Islet of Langerhans (tissue), 1 donor: ENCODE measurements around the gene IL3RA.
"Not testable (repeated sequence)": the region's sequence is repeated elsewhere in the genome, so short reads cannot be mapped to it uniquely, and the experiment has no call there.

Source experiments
- FAIRE-seq: peaks from one replicate; lab custom pipeline; 2011; peaks lifted over from hg19 to GRCh38; lab: Jason Lieb, UNC

Gene IL3RA

DNA sequence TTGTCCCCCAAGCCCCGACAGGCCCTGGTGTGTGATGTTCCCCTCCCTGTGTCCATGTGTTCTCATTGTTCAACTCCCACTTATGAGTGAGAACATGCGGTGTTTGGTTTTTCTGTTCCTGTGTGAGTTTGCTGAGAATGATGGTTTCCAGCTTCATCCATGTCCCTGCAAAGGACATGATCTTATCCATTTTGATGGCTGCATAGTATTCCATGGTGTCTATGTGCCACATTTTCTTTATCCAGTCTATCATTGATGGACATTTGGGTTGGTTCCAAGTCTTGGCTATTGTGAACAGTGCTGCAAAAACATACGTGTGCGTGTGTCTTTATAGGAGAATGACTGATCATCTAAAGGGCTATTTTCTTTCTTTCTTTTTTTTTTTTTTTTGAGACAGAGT, 4.2 kb upstream of the IL3RA start:
- FAIRE-seq: not testable (repeated sequence)

- FAIRE-seq: no peak
Measured at GRCh38 chrX:1334854-1335253, 1.7 kb upstream of the IL3RA start.

GRCh38 chrX:1336948-1337779, 579 bp downstream of the IL3RA start:
- no peak for FAIRE-seq

GRCh38 chrX:1341545-1342184, 5.1 kb downstream of the IL3RA start:
- no peak for FAIRE-seq

GRCh38 chrX:1349606-1350005, 13.0 kb downstream of the IL3RA start:
- not testable (repeated sequence) for FAIRE-seq

- FAIRE-seq: no peak
Measured at GRCh38 chrX:1351981-1352714, 15.6 kb downstream of the IL3RA start.

DNA sequence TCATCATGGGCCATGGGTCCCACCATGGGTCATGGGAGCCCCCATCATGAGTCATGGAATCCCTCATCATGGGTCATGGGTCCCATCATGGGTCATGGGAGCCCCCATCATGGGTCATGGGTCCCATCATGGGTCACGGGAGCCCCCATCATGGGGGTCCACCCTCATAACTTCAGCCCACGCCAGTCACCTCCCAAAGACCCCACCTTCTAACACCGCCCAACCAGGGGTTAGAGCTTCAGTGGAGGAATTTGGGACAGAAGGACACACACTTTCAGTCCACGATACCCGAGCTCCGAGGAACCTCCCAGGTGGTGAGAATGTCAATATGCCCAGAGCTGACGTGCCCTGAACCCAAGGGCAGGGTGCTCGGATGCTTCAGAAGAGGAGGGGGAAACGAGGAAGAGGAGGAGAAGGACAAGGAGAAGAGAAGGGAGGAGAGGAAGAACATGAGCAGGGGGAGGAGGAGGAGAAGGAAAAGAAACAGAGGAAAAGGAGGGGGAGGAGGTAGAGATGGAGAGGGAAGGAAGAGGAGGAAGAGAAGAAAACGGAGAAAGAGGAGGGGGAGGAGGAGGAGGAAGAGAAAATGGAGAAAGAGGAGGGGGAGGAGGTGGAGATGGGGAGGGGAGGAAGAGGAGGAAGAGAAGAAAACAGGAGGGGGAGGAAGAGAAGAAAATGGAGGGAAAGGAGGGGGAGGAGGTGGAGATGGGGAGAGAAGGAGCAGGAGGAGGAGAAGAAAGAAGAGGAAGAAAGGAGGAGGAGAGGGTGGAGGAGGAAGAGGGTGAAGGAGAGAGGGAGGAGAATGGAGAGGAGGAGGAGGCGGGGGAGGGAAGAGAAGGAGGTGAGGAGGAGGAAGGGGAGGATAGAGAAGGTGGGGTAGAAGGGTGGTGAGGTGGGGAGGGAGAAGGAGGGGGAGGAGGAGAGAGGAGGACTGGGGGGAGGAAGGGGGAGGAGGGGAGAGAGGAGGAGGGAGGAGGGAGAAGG, 17.7 kb downstream of the IL3RA start:
- FAIRE-seq: no peak

- no peak for FAIRE-seq
Measured at GRCh38 chrX:1355131-1356046, 18.8 kb downstream of the IL3RA start.

- FAIRE-seq: no peak
Measured at GRCh38 chrX:1357993-1358392, 21.4 kb downstream of the IL3RA start.

- FAIRE-seq: no peak
Measured at GRCh38 chrX:1358793-1359476, 22.4 kb downstream of the IL3RA start.

- FAIRE-seq: no peak
Measured at GRCh38 chrX:1359477-1359873, 22.9 kb downstream of the IL3RA start.

GRCh38 chrX:1360171-1360570, 23.6 kb downstream of the IL3RA start:
- no peak for FAIRE-seq

GRCh38 chrX:1361275-1361674, 24.7 kb downstream of the IL3RA start:
- FAIRE-seq: no peak

DNA sequence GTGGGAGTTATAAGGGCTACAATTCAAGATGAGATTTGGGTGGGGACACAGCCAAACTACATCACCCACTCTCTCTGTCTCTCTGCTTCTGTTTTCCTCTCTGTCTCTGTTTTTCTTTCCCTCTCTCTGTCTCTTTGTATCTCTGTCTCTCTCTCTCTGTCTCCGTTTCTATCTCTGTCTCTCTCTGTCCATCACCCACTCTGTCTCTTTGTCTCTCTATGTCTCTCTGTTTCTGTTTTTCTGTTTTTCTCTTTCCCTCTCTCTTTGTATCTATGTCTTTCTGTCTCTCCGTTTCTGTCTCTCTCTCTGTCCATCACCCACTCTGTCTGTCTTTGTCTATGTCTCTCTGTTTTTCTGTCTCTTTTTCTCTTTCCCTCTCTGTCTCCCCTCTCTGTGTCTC, 25.3 kb downstream of the IL3RA start:
- FAIRE-seq: no peak

DNA sequence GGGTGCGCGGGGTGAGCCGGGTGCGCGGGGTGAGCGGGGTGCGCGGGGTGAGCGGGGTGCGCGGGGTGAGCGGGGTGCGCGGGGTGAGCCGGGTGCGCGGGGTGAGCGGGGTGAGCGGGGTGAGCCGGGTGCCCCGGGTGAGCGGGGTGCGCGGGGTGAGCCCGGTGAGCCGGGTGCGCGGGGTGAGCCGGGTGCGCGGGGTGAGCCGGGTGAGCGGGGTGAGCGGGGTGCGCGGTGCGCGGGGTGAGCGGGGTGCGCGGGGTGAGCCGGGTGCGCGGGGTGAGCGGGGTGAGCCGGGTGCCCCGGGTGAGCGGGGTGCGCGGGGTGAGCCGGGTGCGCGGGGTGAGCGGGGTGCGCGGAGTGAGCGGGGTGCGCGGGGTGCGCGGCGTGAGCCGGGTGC, 29.8 kb downstream of the IL3RA start:
- FAIRE-seq: not testable (repeated sequence)

GRCh38 chrX:1368385-1368698, 31.8 kb downstream of the IL3RA start:
- FAIRE-seq: no peak

GRCh38 chrX:1378306-1378759, 41.7 kb downstream of the IL3RA start:
- no peak for FAIRE-seq

DNA sequence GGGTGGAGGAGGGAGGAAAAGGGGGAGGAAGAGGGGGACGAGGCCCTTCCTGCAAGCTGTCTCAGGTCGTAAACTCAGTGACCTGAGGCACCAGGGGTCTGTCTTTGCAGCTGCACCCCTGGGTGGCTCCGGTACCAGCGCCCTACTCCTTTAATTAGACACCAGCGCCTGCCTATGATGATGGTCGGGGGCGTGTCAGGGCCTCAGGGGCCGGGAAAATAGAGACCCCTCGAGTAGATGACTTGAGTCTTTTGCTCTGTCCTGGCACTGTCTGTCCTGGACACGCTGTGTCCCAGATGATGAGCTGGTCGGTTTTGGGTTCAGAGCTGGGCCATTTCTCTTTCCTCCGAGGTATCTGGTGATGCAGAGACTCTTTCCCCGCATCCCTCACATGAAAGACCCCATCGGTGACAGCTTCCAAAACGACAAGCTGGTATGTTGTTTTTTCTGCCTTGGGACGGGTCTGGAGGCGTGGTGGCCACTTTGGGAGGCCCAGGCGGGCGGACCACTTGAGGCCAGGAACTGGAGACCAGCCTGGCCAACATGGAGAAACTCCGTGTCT, 44.2 kb downstream of the IL3RA start:
- FAIRE-seq: no peak

DNA sequence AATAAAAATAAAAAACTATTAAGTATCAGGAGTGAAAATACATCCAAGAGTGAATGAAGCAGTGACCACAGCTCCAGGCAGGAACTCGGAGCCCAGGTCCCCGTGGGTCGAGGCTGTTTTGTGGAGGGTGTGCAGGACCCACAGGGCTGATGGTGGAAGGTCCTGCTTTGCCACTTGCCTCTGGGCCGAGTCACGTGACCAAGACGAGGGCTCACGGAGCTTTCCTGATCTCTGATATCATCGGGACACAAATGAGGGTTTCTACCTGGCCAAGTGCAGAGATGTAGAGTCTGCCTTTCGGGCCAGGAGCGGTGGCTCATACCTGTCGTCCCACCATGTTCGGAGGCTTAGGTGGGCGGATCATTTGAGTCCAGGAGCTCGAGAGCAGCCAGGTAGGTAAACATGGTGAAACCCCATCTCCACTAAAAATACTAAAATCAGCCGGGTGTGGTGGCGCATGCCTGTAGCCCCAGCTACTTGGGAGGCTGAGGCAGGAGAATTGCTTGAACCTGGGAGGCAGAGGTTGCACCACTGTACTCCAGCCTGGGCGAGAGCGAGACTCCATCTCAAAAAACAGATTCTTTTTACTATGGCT, 48.2 kb downstream of the IL3RA start:
- FAIRE-seq: no peak
